Stimulated activated CD4-positive, alpha-beta T cell treated with anti-CD3 and anti-CD28 coated beads, Interleukin-2, amount 100 ng/mL, for 24 hours (primary cell): ENCODE results near the gene TSPO.

Experiments used
- DNase-seq, 2 donors: peaks; one replicate each; pipeline ENCODE4 v3.0.0-alpha.2; 2020

The TSPO gene

DNA sequence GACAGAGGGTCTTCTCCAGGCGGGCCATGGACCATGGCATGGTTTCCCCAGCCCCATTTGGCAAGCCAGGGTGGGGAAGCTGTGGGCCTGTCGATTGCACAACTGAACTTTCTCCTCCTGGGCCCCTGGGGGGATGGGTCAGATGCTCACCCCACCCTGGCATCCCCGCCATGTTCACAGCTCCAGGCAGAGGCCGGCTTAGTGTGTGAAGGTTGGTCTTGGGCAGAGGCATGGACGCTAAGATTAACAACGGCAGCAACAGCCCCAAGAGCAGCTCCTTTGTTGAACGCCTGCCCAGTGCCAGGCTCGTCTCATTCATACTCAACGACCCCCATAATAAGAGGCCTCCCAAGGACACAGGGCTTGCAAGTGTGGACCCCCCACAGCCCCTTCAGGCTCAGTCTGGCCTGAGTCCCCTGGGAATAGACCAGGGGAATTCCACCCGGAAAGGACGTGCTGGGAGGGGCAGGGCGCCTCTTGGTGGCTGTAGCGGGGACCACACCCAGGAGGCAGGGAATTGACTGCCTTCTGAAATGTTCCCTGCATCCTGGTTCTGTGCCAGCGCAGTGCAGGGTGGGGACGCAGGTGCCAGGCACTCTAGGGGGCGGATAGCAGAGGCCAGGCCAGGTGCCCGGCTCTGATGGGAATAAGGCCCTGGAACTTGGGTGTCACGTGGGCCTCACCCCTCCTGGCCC is 8.3 kb downstream of the TSPO start:
- no peak for DNase-seq

DNA sequence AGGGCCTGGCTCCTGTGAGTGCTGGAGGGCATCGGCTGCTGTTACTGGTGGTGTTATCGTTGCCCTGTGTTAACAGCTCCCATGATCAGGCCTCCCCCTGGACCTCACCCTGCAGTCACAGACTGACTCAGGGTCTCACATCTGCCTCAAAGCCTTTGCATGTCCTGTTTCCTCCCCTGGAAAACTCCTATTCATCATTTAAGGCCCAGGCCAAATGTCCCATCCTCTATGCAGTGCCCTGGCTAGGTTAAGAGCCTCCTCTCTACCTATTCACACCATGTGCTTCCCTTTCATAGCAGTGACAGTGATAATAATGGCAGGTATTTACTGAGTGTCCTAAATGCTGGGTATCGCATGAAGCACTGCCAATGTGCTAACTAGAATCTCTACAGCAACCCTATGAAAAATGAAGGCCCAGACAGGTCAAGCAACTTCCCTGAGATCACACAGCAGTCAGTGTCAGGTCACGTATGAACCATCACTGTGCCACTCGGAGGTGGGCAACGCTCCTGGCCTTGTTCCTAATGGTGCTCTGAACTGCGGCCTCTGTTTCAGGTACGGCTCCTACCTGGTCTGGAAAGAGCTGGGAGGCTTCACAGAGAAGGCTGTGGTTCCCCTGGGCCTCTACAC is 9.3 kb downstream of the TSPO start:
- DNase-seq = no peak

DNA sequence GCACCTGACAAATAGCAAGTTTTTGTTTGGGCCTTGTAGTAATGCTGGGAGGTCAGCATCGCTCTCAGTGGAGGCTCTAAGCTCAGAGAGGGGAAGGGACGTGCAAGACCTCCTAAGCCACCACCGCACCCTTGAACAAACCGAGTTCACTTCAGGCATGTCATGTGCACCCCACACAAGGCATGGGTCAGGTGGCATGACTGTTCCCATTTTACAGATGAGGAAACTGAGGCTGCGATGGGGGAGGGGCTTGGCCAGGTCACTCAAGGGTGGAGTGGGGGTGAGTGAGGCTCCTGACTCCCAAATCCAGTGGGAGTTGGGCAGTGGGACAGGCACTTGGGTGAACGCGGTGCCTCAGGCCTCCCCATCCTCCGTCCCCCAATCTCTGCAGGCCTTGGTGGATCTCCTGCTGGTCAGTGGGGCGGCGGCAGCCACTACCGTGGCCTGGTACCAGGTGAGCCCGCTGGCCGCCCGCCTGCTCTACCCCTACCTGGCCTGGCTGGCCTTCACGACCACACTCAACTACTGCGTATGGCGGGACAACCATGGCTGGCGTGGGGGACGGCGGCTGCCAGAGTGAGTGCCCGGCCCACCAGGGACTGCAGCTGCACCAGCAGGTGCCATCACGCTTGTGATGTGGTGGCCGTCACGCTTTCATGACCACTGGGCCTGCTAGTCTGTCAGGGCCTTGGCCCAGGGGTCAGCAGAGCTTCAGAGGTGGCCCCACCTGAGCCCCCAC is 11.2 kb downstream of the TSPO start:
- no peak for DNase-seq

DNA sequence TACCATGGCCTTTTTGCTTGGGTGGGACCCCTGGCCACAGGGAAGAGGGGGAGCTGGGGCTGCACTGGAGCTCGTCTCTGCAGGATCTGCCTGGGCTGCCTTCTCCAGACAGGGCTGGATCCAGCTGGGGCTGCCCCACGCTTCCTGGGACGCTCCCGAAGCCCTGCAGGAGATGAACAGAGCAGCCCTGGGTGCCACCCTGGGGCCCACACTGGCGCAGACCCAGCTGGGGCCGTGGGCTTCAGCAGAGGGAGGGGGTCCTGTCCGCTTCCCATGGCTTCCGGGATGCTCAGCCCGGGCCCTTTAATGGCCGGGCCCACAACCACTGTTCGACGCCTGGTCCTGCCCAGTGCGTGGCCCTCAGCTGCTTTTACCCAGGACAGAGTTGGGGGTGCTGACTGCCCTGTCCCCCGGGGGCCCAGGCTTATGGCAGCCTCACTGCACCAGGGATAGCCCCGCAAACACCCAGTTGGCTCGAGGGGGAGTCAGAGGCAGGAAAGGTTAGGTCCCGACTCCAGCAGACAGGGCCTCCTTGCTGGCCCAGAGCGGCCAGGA is 12.0 kb downstream of the TSPO start:
- no peak for DNase-seq

DNA sequence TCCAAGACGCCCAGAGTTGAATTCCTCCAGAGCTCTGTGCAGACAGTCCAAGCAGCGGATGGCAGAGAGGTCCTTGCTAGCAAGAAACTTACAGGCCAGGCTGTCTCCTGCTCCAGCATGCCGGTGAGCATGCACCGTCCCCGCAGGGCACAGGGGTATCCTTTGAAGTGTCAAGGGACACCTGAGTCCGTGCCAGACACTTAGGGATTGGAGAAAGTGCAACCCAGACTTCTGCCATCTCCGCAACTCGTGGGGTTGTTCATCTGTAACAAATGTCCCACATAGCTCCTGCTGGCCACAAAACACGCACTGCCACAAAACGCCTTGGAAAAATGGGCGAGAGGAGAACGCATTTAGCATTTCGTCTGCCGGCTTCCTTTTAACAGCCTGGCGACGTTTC is 13.3 kb downstream of the TSPO start:
- DNase-seq = no peak

DNA sequence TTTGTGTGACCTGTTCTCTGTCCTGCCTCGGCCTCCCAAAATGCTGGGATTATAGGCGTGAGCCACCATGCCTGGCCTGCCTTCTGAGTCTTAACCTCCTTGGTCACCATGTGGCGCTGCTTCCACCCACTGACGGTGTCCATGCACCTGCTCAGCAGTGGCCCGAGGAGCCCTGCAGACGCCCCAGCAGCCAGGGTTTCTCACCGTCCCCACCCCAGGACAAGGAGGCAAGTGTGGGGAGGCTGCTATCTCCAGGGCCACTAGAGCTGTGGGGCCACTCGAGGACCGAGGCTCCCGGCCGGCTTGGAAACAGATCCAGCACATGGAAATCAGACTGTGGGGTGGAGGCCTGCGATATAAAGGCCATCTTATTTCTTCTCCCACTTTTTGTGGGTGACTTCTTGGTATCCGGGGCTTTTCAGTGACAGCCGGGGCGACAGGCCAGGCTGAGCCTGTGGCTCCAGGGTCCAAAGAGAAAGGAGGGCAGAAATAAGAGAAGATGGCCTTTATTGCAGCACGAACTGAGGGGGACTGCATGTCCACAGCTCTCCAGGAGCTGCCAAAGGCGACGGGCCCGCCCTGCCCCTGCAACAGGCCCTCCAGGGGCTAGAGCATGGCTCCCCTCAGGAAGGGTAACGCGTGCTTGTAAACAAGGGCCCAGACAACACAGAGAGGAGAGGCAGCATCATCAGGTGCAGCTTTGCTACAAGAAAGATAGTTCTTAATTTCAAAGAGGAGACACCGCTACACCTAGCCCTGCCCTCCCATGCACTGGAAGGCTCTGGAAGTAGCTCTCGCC is 15.0 kb downstream of the TSPO start:
- no peak for DNase-seq

DNA sequence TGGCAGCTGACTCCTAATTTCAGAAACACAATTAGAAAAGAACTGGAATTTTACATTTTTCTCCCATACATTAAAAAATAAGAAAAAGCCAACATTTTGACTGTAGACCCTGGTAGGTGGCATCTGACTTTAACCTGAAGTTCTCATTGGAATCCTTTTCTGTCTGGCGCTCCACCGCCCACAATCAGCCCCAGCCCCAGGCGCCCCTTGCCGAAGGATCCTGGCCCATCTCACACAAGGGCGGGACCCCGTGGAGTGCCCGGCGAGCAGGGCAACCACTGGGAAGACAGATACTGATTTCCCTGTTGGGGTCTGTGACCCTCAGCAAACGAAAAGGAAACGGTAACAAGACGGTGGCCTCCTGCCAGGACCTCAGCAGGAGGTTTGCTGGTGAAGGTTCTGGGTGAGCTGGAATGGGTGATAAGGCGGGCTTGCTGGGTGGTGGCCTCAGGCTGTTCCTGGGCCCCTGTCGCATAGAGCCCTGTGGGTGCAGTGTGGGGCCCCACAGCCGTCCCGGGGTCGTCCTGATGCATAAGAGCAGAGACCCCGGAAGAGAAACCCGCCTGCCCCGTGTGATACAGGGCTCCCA is 15.7 kb downstream of the TSPO start:
- DNase-seq = no peak

DNA sequence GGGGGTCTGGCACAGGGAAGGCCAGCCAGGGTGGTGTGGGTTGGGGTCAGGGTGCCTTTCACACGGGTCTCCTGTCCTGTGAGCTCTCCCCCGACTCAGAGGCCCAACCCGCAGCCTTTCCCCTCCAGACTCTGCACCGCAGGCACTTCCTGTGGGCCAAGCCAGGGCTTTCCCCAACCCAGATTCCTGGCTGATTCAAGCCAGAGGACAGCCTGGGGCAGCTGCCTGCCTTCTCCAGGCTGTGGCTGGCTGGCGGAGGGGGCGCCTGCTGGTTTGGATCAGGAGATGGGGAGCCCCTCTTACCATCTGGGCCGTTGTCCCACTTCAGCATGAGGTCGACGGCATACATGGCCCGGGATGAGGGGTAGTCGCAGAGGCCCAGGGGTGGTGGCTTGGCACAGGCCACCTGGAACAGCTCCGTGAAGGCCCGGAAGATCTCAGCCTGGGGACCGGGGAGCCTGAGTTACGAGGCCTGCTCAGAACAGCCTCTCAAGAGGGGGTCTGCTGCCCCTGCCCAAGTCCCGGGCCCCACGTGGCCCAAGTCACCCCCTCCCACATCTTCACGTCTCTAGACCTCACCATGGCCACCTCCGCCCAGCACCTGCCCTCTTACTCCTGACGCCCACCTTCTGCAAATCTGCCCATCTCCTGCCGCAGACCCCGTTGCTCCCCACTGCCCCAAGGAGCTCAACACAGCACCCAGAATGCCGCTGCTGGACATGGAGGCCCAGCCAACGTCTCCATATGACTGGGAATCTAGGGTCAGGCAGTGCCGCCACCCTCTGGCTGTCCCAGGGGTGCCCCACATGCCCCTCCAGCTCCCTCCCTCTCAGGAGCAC is 17.3 kb downstream of the TSPO start:
- no peak for DNase-seq

DNA sequence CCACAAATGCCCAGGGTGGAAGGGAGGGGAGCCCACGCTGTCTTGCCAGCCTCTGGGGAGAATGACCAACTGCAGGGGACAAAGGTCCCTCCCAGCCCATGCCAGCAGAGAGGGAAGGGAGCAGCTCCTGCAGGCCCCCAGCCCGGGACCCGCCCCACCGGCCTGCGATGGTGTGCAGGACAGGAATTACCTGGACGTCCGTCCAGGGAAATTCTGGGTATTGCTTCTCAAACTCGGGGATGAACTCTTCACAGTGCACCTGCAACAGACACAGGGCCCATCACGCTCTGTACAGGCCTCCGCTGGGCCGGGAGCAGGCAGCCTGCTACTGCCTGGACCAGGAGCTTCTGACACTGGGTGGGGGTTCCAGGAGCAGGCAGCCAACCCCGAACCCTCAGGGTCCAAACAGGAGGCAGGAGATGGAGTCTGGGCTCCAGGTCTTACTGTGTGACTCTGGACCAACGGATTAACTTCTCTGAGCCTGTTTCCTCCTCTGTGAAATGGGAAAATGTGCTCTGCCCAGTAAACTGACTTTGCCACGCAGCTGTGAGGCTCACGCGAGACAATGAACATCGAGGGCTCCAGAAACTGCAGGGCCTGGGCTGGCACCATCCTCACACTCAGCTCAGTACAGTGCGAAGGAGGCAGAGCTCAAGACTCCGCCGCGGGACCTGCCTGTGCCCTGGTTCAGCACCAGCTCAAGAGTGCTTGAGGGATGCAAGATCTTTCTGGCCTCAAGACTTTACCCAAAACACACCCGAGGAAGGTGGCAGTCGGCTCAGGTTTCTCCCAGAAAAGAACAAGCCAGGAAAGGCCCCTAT is 18.2 kb downstream of the TSPO start:
- no peak for DNase-seq

DNA sequence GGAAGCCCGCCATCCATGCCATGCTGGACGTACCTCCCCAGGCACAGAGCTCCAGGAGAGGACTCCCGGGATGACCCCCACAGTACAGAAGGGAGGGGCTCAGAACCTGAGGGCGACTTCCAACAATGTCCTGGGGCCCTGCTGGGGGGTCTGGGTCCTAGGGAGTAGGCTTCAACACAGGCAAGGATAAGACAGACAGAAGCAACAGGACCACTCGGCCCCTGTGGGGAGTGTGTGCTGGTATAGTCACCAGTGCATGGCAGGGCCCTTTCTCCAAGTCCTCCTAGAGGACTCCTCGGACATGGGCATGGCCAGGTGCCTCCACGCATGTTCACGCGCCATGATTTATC is 18.7 kb downstream of the TSPO start:
- no peak for DNase-seq

DNA sequence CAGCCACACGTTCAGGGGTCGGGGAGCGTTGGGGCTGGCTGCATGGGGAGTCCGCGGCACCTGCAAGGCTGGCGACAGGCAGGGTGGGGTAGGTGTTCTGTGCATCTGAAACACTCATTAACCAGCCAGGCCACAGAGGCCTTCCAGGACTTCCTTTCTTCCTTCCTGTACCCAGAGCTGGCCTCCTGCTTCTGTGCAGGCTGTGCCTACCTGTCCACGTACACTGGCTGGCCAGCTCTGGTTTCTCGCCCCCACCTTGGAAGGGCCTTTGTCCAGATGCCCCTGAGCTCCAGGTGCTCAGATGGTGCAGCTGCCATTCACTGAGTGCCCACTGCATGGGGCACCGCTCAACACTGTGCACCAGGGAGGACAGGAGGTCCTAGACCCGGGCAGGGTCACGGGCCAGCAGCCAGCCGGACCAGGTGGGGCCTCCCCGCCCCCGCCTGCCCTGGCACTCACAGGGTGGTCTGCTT is 19.7 kb downstream of the TSPO start:
- DNase-seq = no peak

DNA sequence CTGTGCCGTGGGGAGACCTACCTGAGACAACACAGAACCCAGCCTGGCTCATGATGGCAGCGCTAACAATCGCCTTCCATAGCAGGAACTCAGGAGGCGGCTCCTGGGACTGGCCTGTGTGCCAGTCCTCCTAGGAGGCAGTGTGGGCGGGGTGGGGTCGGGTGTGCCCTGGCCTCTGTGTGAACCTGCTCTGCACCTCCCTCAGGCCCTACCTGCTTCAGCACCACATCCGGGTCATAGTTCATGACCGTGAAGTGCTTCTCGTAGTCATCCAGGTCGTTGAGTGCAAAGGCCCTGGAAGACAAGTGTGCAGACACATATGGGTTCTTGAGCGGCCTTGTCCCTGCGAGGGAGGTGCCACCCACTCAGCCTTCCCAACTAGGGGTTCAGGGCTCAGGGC is 20.2 kb downstream of the TSPO start:
- DNase-seq = no peak

DNA sequence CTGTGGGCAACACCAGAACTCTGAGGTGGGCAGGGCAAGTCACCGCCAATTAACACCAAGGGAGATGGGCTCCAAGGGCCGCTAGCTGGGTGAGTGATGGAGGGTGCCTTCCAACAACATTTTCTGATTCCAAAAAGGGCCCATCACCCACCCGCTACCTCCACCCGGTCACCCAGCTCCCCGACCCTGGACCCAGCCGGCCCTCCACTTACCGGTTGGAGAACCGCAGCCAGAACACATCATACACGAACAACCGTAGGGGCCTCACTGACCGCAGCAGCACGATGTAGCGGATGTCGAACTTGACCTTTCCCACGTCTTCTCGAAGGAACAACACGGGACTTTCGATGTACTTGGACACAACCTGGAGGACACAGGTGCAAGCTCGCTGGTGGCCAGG is 20.8 kb downstream of the TSPO start:
- DNase-seq = no peak

DNA sequence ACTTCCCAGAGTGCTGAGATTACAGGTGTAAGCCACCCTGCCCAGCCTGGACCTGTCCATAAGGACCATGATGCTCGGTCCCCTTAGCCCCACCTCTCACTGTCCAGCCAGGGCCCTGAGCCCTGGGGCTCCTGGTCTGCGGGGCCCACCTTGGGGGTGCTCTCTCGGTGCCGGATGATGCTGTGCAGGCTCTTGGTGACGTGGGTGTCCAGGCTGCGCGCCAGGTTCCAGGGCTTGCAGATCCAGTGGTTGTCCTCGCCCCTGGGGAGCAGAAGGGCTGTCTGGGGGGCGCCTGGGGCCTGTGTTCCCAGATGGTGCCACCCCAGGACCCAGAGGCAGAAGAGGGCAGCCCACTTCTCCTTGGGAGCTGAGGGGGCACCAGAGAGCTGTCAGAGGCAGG is 22.2 kb downstream of the TSPO start:
- DNase-seq = no peak

DNA sequence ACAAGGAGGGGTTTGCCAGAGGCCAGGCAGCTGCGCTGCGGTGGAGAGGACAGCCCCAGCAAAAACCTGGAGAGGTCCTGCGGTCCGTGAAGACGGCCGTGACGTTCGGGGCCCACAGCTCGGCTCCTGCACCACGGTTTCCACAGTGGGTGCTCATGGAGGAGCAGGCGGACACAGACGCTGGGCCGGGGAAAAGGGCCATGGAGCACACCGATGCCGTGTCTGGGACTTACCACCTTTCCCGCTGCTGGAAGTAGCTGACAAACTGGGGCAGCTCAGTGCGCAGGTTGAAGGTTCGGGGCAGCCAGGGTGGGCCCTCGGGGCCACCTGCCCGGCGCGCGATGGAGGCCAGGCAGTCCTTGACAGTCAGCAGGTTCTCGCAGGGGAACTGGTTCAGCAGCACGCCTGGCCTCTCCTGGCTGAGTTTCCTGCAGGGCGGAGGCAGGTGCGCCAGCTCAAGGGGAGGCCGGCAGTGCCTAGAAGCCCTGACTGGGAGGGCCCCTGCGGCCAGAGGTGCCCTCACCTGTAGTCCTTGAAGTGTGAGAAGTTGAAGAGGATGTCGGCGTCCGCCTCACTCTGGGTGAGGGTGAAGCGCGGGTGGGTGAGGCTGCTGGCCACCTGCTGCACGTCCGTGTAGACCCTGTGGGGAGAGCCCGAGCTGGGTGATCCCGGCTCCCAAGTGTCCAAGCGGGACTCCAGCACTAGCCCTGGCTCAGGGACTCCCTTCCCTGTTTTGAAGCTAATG is 22.8 kb downstream of the TSPO start:
- no peak for DNase-seq

DNA sequence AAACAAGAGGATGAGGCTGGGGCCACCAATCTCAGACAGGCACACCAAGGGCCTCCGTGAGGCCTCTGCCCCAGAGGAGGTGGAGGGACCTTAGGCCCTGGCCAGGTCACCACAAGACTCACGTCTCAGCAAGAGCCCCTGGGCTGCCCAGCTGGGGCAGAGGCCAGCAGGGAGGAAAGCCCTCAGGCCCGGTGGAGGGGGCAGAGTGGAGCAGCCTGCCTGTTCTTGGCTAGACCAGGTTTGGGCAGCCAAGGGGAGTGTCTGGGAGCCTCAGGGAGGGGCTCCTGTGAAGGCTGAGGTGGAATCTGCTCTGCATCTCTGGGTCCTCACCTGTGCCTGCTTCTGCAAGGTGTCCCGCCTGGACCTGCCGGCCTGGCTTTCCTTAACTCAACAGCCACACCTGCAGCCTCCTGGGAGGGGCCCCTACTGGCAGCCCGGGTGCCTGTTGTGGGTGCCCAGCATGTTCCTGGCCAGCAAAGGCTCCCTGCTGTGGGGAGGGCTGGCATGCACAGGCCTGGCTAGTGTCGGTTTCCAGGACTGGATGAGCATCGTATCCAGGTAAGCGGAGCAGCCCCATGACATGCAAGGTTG is 23.7 kb downstream of the TSPO start:
- DNase-seq = no peak

DNA sequence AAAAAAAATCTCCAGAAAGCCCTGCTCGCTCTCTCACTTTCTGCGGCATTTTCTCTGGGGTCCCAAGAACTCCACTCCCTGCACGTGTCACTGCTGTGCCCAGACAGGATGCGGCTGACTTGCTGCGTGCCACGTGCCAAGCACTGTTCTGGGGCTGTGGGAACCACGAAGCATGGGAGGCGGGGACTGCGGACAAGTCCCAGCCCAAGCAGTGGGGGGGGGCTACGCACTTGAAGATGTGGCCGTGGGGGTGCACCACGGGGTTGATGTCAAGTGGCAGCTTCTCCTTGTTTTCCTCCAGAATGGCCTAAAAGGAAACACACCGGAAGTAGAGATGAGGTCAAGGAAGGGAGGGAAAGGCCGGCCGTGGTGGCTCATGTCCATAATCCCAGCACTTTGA is 24.7 kb downstream of the TSPO start:
- DNase-seq = no peak

DNA sequence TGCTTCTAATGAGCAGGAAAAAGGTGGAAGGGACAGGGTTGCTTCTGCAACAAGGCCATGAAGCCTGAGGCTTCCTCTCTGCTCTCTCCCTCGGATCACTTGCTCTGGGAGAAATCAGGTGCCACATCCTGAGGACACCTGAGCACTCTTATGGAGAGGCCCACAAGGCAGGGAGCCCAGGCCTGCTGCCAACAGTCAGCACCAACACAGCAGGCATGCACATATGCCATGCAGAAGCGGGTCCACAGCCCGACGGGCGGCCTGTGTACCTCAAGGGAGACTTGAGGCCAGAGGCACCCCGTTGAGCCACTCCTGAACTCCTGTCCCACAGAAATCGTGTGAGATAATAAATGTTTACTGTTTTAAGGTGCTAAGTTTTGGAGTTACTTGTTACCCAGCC is 26.1 kb downstream of the TSPO start:
- no peak for DNase-seq

DNA sequence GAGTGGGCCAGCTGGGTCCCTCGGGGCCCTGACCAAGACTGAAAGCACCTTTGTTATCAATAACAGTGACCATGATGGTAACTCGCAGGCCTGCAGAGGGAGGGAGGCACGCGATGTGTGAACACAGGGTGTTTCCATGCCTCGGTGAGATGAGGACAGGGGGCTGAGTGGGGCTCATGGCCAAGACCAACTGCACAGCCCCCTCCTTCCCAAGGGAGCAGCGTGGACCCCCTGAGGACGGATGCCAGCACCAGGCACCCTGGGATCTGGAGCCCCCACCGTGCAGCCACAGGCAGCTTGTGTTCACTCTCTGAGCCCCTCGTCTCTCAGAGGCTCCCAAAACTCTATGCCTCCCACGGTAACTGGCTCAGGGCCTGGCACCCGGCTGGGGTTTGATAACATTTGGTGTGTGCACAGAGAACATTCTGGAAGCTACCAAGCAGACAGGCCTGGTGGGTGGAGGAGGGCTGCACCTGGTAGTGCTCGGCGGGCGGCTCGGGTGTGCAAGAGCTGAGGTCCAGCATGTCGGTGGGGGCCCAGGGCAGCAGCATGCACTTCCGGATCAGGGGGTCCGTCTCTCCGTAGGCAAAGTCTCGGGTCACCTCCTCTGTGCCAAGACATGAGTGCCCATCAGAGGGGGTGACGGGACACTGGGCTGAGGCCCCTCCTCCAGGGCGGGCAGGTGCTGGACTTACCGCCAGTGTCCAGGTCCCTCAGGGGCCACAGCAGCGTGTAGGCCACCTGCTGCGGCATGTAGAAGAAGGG is 28.0 kb downstream of the TSPO start:
- DNase-seq = no peak
